CD4-positive, alpha-beta T cell treated with Interleukin-4 for 1 hour (primary cell): ENCODE results near the gene NACC2.

Source experiments
- DNase-seq, 2 donors: peaks; one replicate each; pipeline ENCODE4 v3.0.0-alpha.2; 2020 to 2022

NACC2 gene

DNA sequence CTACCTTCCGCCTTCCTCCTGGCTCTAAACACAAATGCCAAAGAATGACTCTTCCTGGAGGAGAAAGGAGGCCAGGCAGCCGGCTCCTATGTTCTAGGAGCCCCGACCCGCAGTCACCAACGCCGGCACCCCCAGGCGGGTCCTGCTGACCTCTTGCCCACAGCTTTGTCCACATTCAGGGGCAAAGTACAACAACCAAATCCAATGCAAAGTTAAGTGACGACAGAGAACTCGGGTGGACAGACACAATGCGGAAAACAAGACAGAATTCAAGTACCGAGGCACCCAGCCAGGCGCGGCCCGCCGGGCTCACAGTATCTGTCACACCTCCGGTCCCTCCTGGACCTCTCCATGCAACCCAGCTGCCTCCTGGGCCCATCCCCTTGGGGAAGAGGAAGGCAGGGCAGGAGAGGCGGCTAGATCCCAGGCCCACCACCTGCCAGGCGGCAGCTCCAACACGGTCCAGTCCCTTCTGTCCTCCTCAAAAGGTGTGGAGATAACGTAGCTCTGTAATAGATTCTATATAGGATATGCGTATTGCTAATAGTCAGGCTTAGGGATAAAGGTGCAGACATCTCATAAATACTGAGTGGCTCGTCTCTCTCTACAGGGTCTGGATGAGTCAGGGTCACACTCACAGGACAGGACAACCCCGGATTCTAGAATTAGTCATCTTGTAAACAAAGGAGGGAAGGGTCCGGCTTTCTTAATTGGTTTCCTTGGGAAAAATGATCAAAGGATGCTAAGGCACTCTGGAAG lies 87.0 kb downstream of the NACC2 start:
- DNase-seq = no peak

DNA sequence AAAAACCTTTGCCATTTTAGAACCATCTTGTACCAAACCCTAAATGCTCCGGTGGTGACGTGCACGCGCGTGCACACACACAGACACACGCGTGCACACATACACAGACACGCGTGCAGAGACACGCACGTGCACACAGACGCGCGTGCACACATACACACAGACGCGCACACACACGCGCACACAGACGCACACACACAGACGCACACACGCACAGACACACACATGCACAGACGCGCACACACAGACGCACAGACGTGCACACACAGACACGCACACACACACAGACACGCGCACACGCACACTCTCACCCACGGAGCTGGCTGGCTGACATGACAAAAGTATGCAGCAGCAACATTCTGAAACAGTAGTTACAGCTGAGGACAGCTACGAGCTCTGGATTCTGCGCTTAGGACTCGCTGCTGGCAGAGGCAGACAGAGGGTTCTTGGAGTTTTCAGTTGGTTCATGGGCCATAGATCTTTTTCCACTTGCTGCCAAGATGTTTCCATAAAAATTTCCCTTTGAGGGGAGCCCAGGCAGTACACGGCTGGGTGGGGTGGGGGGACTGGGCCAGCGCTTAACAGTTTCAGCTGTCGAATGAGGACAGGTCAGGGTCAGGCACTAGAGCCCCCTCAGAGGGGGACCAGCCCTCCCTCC lies 87.7 kb downstream of the NACC2 start:
- DNase-seq = no peak

DNA sequence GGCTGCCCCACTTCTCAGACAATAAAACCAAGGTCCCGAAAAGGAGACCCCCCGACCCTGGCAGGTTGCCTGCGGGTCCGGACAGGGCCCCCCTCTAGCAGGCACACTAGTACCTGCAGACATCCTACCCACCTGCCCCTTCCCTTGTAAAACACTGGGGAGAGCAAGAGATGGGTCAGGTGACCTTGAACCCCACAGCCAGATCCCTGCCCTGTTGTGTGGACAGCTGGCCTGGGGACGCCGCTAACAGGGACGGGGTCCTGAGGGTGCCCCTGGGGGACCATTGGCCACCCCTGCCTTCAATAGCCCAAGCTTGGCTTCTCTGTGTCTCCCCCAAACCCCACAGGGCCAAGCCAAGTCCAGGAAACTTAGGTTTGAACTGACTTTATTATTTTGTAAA lies 88.9 kb downstream of the NACC2 start:
- DNase-seq = no peak

DNA sequence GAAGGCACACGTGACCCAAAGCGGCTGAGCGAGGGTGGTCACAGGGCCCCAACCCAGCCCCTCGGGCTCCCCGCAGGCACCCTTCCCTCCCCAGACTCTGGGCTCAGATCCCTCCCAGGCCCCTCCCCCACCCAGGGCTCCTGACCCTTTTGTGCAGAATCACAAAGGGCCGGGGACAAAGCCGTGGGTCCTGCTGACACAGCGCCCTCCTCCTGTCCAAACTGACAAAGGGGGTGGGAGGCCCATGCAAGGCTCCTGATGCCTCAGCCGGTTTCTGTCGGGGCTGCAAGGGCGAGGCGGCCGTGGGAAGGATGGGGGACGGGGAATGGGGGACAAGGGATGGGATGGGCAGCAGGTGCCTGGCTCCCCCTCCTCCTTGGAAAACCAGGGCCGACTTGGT lies 90.4 kb downstream of the NACC2 start:
- no peak for DNase-seq

DNA sequence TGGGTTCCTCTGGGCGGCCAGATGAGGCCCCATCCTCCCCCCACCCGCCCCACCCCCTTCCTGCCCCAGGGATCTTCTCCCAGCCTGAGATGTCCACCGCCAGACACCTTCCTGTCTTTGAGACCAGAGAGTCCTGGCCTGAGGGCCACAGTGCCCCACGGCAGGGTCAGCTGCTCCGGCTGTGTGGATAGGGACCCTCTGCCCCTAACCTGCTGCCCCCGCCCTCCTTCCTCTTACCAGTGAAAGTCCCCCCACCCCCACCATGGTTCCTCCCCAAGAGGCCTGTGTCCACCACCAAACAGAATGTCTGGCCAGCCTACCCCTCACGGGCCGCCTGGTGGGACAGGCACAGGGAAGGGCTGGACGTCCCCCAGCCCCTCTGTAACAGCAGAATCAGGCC lies 90.9 kb downstream of the NACC2 start:
- DNase-seq = no peak

DNA sequence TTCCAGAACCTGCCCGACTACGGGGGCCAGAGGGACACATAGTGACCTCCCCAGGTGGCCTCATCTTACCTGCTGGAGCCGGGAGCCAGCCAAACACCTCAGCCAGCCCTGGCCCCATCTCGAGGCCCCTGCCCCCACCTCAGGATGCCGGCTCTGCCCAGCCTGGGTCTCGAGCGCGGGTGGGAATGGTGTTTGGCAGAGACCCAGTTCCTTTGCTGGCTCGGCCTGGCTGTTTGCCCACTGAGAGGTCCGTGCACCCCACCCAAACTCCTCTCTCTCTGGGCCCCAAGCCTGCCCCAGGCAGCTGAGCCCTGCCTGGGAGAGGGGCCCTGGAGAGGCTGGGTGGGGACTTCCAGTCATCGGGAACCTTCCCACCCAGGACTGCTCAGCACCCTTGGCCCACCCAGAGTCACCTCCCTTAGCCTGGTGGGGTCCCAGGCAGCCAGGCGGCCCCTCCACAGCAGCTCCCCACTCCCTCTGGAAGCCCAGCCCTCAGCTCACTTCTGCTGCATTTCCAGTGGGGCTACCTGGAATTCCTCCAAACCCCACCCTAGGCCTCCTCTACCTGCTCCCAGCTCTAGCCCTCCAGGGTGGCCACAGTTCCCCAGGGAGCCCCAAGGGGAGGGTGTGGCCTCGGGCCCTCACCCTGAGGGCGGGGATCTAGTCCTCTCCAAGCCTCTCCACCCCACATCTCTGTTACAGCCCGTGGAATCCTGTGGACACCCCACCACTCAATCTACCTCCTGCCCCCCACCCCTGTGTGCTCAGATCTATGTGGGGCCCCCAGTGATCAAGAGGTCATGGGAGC lies 91.5 kb downstream of the NACC2 start:
- DNase-seq = no peak

DNA sequence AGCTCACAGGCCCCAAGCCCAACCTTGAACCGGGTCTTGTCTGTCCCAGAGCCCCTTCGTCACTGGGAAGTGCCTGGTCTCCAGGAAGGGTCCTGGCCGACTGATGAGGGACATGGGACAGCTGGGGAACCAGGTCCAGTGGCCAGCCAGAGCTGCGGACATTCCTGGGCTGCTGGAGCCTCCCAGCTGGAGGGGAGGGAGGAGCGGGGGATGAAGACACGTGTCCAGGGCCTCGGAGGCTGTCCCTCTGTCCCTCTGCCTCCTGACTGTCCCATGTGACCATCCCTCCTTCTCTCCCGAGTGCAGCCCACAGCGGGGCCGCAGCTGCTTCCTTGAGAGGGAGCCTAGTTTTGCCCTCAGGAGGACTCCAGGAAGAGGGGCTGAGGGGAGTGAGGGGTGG lies 92.2 kb downstream of the NACC2 start:
- DNase-seq = no peak

DNA sequence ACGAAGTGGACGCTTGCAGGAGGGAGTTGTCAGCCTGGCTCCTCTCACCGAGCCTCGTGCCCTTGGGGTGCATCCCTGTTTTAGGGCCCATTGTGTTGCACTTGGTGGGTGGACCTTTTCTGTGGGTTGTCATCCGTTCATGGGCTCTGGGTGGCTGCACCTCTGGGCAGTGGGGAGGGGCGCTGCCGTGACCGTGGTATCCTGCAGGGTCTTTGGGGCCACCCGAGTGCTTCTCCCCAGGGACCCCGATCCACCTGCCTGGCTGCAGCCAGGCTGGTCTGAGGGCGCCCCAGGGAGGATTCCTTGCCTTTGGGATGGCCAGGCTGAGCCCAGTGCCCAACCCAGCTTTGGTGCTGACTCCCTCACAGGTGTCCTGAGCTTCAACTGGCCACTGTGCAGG lies 92.9 kb downstream of the NACC2 start:
- DNase-seq = no peak

DNA sequence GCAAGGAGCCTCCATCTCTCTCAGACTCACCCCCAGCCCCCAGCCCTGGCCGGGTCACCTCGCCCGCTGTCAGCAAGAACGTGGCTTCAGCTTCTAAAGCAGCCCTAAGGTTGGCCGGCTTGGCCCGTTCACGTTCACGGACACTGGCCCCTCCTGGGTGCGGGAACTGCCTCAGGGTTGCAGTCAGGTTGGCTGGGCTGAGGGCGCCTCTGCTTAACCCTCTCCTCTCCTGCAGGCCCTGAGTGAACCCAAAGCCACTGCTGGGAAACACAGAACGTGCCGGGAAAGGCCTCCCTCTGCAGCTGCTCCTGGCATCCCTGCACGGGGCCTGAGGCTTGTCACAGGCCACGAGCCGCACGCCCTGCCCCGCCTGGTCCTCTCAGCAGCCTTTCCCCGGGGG lies 93.9 kb downstream of the NACC2 start:
- DNase-seq = no peak

DNA sequence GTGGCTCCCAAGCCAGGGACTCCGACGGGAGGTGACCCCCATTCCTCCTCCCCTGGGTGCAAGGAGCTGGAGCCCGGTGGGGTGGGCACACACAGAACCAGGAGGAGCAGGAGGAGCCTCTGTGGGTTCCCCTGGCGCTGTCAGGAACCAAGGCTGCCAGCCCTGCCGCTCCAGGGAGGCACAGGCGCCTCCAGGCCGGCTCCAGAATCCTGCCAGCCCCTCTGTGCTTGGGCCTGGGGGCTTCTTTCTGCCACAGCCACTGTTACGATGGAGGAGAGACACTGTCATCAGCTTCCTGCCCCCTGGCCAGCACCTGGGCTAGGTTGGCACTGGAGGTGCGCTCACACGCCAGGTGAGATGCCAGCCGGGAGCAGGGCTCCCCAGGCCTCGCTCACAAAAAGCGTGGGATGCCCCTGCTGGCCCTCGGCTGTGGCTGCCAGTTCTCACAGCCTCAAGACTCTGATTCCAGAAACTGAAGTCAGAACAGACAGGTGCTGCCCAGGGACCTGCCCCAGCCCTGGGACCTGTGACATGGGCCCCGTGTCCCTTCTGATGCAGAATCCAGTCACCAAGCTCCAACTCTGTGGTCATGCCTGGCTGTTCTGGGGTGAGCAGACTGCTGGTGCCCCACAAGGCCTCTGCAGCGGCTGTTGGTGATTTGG lies 96.5 kb downstream of the NACC2 start:
- DNase-seq = no peak

DNA sequence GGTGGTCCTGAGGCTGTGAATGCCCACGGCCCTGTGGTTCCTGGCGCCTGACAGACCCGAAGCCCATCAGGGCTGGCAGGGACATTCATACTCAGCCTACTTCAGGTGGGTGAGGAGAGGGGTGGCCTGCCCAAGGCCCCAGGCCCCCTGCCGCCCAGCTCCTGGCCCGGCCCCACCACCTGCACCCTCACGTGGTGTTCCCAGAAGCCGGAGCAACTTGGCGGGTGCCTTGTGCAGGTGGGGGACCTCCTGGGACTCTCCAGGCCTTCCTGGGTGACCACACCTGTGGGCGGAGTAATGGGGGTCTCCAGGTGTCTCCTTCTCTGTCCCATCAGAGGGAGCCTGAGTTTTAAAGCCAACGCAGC lies 97.1 kb downstream of the NACC2 start:
- DNase-seq = no peak

DNA sequence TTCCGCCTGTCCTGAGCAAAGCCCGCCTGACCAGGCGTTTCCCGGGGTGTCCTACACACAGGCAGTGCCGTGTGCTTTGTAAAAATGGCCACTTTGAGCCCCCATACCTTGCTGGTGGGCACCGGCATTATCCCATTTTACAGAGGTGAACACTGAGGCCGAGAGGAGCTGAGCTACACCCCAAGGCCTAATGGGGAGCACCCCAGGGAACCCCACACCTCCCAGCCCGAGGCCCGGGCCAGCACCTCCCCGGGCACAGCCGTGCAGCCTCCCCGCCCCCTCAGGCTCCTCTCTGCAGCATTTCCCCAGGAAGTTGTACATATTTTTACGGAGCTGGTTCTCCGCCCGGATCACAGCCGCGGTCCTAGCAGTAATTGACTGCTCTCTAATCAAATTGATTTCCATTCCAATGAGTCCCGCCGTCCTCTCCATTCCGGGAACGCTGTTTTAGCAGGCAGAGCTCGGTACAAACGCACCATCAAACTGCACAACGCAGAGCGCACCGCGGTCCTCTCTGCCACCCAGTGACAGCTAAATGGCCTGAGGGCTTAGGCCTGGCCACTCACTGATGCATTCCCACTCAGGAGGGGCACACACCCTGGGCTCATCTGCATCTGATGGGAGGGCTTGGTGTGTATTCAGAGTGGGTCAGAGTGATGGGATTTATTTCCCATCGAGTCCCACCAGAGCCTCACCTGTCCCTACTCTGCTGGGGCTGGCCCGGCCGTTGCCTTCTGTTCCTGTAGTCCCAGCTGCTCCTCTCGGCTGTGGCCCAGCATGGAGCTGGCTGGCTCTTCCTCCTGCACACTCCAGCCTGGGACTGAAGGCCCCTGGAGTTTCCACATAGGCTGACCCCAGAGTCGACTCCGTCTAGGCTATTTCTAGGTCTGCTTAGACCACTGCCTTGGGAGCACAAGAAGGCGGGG lies 97.7 kb downstream of the NACC2 start:
- no peak for DNase-seq

DNA sequence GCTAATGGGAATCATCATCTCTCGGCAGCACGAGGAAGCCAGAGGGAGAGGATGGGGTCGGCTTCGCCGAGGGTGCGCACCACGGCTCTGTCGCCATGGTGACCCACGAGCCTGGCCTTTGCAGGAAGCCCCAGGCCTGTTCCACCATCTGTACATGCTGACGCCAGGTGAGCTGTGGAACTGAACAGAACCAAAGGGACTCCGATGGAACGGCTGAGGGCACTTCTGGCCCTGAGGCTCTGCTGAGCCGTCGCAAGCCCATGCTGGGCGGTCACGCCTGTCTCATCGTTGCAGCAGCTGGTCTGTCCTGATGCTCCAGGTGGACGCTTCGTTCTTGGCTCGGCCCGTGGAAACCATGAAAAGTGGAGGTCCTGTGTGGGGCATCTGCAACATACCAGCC lies 99.3 kb downstream of the NACC2 start:
- DNase-seq = no peak

DNA sequence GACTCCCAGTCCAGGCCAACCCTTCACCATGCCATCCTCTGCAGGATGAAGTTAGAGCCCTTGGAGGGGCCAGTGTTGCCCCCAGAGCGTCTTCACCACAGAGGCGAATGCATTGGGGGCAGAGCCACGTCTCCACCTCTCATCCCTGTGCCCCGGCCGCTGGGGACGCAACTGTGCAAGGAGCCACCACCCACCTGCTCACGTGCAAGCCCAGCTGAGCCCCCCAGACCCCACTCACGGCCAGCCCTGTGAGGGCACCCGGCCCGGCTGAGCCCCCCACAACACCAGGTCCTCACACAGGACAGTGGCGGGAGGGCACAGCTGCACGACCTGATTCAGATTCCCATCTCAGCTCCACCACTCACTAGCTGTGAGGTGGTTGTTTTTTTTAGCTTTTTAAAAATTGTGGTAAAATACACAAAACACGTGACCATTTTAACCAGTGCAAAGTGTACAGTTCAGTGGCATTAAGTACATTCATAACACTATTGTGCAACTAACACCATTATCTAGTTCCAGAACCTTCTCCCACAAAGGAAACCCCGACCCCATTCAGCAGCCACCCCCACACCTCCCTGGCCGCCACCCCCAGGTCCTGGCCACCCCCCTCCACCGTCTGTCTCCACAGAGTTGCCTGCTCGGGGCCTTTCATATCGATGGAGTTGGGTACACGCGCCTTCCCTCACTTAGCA lies 100.4 kb downstream of the NACC2 start:
- no peak for DNase-seq

DNA sequence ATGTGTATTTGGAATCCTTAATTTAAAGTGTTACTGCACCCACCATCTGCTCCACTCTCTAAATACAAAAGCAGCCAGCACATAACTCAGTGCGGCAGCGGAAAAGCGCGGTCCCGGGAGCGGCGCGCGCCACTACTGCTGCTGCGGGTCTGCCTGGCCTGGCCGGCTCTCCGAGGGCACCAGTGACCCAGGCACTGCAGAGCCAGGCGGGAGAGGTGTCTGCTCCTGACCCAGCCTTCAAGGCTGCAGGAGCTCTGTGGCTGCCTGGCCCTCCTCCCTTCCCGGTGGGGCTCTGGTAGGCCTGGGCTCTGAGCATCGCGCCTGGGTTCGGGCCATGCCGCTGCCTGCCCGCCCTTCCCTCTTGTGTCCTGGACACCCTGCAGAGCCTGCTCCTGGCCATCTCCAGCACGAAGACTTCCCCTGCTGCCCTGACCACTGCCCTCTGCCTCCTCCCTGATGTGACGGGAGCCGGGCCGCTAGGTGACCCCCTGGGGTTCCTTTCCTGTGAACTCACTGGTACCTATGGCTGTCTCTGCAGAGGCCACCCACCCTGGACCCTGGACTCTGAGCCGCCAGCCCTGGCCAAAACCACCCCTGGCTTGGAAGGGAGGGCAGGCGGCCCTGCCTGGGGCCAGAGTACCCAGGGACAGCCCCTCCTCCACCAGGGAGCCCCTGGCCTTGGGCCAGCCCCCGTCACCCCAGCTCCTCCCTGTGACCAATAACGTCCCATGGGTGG lies 101.2 kb downstream of the NACC2 start:
- DNase-seq = no peak

DNA sequence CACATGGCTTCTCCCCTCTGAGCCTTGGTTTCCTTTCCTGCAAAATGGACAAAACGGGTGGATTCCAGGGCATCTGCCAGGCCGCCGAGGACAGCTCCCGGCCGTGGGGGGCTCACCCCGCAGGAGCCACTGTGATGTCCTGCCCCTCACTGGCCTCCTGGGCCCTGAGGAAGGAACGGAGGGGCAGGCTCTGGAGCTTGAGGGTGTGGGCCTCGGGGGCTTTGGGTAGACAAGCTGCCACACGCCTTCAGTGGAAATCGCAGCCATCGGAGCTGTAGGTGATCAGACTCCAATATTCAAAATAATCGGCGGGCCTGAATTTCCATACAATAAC lies 101.7 kb downstream of the NACC2 start:
- no peak for DNase-seq

DNA sequence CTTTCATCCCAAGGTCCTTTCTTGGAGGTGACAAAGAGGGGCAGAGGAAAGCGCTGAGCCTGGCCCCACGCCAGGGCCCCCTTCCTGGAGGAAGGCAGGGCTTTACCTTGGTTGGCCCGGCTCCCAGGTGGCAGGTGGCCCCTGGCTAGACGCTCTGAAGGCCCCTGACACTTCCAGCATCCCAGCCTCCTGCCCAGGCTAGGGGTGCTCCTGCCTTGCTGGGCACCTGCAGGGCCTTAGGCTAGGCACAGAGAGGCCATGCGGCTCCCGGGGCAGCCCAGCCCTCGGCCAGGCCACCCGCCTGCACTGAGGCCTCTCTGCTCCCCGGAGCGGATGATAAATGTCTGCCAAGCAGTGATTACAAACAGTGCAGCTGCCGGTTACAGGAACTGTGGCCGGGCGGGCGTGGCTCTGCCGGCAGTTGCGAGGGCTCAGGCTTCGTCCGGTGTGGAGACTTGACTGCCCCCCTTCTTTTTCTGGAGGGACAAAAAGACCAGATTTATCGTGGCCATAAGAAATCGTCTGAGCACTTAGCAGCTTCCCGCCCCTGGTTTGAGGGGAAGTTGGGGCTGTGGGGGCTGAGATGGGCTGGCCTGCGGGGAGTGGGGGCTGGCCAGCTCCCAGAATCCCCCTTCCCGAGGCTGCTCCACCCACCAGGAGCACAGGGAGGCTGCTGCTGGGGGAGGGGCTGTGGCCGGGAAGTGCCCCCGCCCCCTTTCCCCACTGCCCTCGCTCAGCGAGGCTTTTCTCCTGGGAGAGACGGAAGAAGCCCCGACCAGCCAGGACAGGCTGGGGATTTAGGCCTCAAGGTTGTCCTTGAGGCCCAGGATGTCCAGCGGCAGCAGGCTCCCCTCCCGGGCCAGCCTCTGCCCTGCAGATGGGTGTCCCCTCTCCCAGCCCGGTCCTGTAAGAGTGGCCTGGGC lies 102.3 kb downstream of the NACC2 start:
- DNase-seq = peak; percentile 44 to 59

DNA sequence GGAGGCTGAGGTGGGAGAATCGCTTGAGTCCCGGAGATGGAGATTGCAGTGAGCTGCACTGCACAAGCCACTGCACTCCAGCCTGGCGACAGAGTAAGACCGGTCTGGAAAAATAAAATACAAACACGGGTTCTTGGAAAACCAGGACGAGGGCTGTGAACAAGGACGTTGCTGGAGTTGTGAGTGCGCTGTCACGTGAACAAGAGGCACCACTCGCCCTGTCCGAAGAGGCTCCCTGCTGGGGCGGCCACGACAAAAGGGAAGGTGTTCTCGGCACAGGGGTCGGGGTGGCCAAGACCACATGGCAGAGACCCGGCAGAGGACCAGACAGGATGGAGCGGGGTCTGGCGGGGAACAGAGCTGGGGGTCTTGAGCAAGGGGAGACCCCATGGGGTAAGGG lies 103.3 kb downstream of the NACC2 start:
- no peak for DNase-seq

DNA sequence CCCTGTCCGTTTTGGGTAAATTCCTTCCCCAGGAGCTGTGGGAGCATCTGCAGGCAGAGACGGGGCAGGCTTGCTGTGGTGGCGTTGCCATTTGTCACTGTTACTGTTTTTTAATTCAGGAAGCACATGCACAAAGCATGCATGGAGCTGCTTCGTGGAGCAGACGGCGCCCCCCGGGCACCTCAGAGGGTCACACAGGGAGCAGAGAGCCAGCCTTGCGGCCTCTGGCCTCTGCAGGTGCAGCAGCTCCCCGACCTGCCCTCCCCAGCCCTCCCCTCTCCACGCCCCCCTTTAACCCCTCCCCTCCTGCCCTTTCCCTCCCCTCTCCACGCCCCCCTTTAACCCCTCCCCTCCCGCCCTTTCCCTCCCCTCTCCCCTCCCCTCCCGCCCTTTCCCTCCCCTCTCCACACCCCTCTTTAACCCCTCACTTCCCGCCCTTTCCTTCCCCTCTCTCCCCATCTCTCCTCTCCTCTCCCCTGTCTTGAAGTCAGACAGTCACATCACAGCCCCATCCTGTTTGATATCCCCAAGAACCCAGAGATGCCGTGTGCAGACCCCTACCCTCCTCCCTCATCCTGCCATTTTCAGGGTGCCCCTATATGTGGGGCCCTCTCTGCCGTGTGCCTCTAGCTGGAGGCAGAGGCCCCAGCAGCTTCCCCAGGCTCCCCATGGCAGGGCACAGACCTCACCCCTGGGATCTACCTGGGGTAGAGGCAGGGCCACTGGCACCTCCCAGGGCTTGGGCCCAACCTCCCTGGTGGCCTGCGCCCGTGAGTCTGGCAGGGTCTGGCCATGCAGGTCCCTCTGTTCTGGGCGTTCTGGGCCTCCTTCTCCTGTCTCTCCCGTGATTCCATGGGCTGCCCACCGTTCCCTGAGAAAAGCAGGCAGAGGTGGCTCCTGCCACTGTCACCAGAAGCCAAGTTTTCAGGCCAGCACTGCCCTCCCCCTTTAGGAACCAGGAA lies 104.3 kb downstream of the NACC2 start:
- peak; percentile 50 to 60 for DNase-seq
